Measurements from ENCODE around the gene ADAP1. TPM values are rescaled to one million over a fixed set of nuclear protein-coding genes. Genes with fewer than 3 reads are reported as not detected.

Gene ADAP1
- polyA plus RNA-seq, 1 donor (not counting 4 experiments of a cell fraction or from before 2014, with no cell fraction given) = 4.3 TPM

DNA sequence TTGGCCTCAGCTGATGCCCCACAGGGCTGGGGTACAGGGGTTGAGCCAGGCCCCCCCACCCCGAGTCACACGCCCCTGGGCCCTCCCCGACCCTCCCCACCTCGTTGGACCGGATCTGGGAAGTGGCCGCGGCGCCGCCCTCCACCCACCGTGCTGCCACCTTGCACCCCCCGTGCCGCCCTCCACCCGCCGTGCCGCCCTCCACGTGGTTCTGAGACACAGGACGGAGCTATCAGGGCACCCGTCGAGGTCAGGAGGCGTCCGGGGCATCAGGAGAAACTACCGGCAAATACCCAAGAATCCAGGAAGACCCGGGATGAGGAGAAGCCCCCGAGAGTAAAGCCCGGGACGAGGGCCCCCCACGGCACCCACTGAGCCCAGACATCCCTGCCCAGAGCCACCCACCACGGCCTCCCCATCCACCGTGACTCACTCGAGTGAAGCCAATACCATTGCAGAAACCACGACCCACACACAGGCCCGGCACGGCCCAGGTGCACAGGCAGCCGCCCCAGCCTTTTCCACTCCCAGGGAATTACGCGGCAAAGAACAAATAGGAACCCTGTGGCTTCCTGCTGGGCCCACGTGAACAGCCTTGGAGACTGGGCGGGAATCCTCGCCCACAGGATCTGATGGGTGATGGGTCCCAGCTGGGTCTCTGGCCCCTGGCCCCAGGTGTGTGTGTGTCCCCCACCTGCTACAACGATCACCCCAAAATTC, 34.0 kb downstream of the ADAP1 start:
- H3K4me3 ChIP-seq (ENCODE audit: control insufficient read depth in 2 of 3, extremely low read depth in 1 of 3, insufficient read depth in 2 of 3, low read depth in 1 of 3, low read length in 3 of 3) = no peak overlapping the region
- no peaks in the 10 kb centered on the region for H3K79me2 ChIP-seq (ENCODE audit: control insufficient read depth, insufficient read depth, low read length)
- no peaks in the 10 kb centered on the region for H3K36me3 ChIP-seq (ENCODE audit: control insufficient read depth in 2 of 2, extremely low read depth in 1 of 2, insufficient read depth in 2 of 2, low read length in 2 of 2)
- DNase-seq (ENCODE audit: low read depth, low spot score) (no peak), FAIRE-seq (no peak)
- no peaks in the 10 kb centered on the region for H3K9me3 ChIP-seq (ENCODE audit: control insufficient read depth, low read depth, low read length)
- H3K4me2 ChIP-seq (ENCODE audit: control insufficient read depth, extremely low read depth, insufficient read depth, low read depth, low read length) = no peak overlapping the region
- H3K4me1 ChIP-seq (ENCODE audit: control insufficient read depth, extremely low read depth, insufficient read depth, low read length) = peaks cover 13% of the 10 kb centered on the region
- H3K9me1 ChIP-seq (ENCODE audit: control insufficient read depth, extremely low read depth, insufficient read depth, low read length) = no peaks in the 10 kb centered on the region
- TF ChIP-seq, protein P1, sequence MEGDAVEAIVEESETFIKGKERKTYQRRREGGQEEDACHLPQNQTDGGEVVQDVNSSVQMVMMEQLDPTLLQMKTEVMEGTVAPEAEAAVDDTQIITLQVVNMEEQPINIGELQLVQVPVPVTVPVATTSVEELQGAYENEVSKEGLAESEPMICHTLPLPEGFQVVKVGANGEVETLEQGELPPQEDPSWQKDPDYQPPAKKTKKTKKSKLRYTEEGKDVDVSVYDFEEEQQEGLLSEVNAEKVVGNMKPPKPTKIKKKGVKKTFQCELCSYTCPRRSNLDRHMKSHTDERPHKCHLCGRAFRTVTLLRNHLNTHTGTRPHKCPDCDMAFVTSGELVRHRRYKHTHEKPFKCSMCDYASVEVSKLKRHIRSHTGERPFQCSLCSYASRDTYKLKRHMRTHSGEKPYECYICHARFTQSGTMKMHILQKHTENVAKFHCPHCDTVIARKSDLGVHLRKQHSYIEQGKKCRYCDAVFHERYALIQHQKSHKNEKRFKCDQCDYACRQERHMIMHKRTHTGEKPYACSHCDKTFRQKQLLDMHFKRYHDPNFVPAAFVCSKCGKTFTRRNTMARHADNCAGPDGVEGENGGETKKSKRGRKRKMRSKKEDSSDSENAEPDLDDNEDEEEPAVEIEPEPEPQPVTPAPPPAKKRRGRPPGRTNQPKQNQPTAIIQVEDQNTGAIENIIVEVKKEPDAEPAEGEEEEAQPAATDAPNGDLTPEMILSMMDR (optimal IDR thresholded peaks at IDR 0.05 in 1 of 3, IDR thresholded peaks at IDR 0.05 in 1 of 3, conservative IDR thresholded peaks at IDR 0.05 in 1 of 3; ENCODE audit: extremely low read depth in 1 of 3, insufficient read depth in 2 of 3, low read length in 3 of 3) = no peak
- TF ChIP-seq EZH2 (IDR thresholded peaks at IDR 0.05; ENCODE audit: low read length) = no peak
- peaks cover 10% of the 10 kb centered on the region for H3K27me3 ChIP-seq (ENCODE audit: control insufficient read depth, extremely low read depth, insufficient read depth, low read length)
- H3K9ac ChIP-seq (ENCODE audit: control insufficient read depth, extremely low read depth, insufficient read depth, low read length) = no peak overlapping the region
- no peak overlapping the region for H3K27ac ChIP-seq (ENCODE audit: control insufficient read depth, insufficient read depth, low read length)
- dilution Hi-C loops (cut with MboI; ENCODE audit: extremely low pct_ligation_motif_present, low sequenced_read_pairs) = no loop called here
- H4K20me1 ChIP-seq (ENCODE audit: control insufficient read depth, extremely low read depth, insufficient read depth, low read length) = no peaks in the 10 kb centered on the region
- no peak overlapping the region for H2AFZ ChIP-seq (ENCODE audit: control insufficient read depth, low read length)

DNA sequence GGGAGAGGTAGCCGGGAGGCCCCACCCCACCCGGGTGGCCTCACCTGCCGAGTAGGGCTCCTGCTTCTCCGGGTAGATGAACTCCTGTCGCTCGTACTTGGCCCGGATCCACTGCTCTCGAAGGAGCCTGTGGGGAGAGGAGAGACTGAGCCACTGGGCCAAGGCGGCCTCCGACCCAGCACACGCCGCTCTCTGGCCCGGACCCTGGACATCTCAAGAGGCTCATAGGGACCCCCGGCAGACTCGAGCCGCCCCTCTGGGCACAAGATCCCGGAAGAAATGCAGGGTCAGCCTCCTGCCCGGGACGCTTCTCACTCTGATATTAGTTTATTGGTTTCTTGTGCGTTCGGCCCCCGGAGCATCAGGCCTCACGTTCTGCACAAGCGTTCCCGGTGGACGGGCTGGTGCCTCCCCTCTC, 34.5 kb downstream of the ADAP1 start:
- Histone ChIP-seq H4K20me1 (ENCODE audit: control insufficient read depth, extremely low read depth, insufficient read depth, low read length) (no peaks in the 10 kb centered on the region), H3K4me3 (ENCODE audit: control insufficient read depth in 2 of 3, extremely low read depth in 1 of 3, insufficient read depth in 2 of 3, low read depth in 1 of 3, low read length in 3 of 3) (no peak overlapping the region), H2AFZ (ENCODE audit: control insufficient read depth, low read length) (no peak overlapping the region), H3K27me3 (ENCODE audit: control insufficient read depth, extremely low read depth, insufficient read depth, low read length) (peaks cover 10% of the 10 kb centered on the region), H3K9ac (ENCODE audit: control insufficient read depth, extremely low read depth, insufficient read depth, low read length) (no peak overlapping the region), H3K9me1 (ENCODE audit: control insufficient read depth, extremely low read depth, insufficient read depth, low read length) (no peaks in the 10 kb centered on the region), H3K4me2 (ENCODE audit: control insufficient read depth, extremely low read depth, insufficient read depth, low read depth, low read length) (no peak overlapping the region), H3K4me1 (ENCODE audit: control insufficient read depth, extremely low read depth, insufficient read depth, low read length) (peaks cover 13% of the 10 kb centered on the region), H3K9me3 (ENCODE audit: control insufficient read depth, low read depth, low read length) (no peaks in the 10 kb centered on the region), H3K36me3 (ENCODE audit: control insufficient read depth in 2 of 2, extremely low read depth in 1 of 2, insufficient read depth in 2 of 2, low read length in 2 of 2) (no peaks in the 10 kb centered on the region), H3K79me2 (ENCODE audit: control insufficient read depth, insufficient read depth, low read length) (no peaks in the 10 kb centered on the region), H3K27ac (ENCODE audit: control insufficient read depth, insufficient read depth, low read length) (no peak overlapping the region)
- FAIRE-seq (no peak), DNase-seq (ENCODE audit: low read depth, low spot score) (no peak)
- dilution Hi-C loops (cut with MboI; ENCODE audit: extremely low pct_ligation_motif_present, low sequenced_read_pairs) = no loop called here
- TF ChIP-seq EZH2 (IDR thresholded peaks at IDR 0.05; ENCODE audit: low read length) = no peak
- TF ChIP-seq, protein P1 (optimal IDR thresholded peaks at IDR 0.05 in 1 of 3, IDR thresholded peaks at IDR 0.05 in 1 of 3, conservative IDR thresholded peaks at IDR 0.05 in 1 of 3; ENCODE audit: extremely low read depth in 1 of 3, insufficient read depth in 2 of 3, low read length in 3 of 3) = no peak

Measured in keratinocyte (primary cell).